ENCODE results near the gene INSRR. TPM values are rescaled to one million over a fixed set of nuclear protein-coding genes. Genes with fewer than 3 reads are reported as not detected.

INSRR gene
- total and polyA plus RNA-seq, 9 donors = 0.02 to 0.15 TPM; not detected in 7

- Histone ChIP-seq H3K27me3 (peaks cover 9% of the 10 kb centered on the region), H3K36me3 (no peaks in the 10 kb centered on the region), H3K27ac (no peak overlapping the region), H3K4me1 (ENCODE audit: insufficient read depth) (peaks cover 2% of the 10 kb centered on the region), H3K4me3 (peak overlapping the region; percentile 21), H3K9me3 (no peaks in the 10 kb centered on the region)
- intact Hi-C loops (cut with DNase I) = loop anchor here in 2 of 4 donors (5.0 to 10.0 kb wide), 3 partner anchors 65 to 517 kb away; no protein-coding TSS in a partner anchor
- DNase-seq = no peak
- no peak for TF ChIP-seq EP300 (IDR thresholded peaks at IDR 0.05)
- WGBS, 3 donors = 1 to 2% (median 1%) methylated on average over 32 to 33 of the region's 33 CpGs
Observed at GRCh38 chr1:156859523-156860112, 701 bp upstream of the INSRR start.

DNA sequence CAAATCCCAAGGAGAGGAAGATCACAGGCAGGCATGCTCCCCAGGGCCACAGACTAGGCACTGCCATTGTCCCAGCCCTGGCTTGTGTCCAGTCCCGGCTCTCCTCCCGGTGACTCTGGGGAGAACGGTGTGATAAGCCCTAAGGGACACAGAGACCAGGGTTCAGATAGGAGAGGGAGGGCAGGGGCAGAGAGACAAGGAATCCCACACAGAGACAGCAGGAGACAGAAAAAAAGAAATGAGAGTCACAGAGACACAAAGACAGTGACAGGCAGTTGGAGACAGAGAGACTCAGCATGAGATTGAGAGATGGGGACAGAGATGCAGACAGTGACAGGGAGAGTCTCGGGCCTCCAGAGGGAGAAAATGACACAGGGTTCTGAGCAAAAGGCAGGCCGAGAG is 361 bp downstream of the INSRR start:
- no peak for DNase-seq
- Histone ChIP-seq H3K36me3 (no peaks in the 10 kb centered on the region), H3K4me3 (peak overlapping the region; percentile 9), H3K27ac (no peak overlapping the region), H3K4me1 (ENCODE audit: insufficient read depth) (peaks cover 2% of the 10 kb centered on the region), H3K27me3 (peaks cover 9% of the 10 kb centered on the region), H3K9me3 (no peaks in the 10 kb centered on the region)
- no peak for TF ChIP-seq POLR2A (IDR thresholded peaks at IDR 0.05)
- TF ChIP-seq CTCF (IDR thresholded peaks at IDR 0.05) = no peak
- no peak for TF ChIP-seq EP300 (IDR thresholded peaks at IDR 0.05)
- 19 to 36% (median 23%) methylated on average over 5 of the region's 5 CpGs for WGBS, 3 donors
- intact Hi-C loops (cut with DNase I) = loop anchor here in 1 of 4 donors (10.0 kb wide), 1 partner anchor 64 kb away; no protein-coding TSS in a partner anchor

DNA sequence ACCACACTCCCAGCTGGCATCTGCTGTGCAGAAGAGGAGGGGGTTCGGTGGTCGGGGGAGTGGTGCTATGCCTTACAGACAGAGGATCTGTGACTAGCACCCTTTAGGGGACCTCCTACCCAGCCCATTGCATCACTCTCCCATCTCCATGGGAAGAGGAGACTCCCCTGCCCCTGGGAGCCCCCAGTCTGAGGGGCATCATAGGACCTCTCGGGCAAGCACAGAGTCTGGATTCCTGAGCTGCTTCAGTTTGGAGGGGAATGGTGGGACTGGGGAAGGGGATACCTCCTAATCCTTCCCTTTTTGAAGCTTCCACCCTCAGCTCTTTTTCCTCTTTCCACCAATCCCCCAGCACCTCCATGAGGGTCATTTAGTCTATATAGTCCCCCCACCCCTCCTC is 1.4 kb downstream of the INSRR start:
- Histone ChIP-seq H3K4me3 (no peak overlapping the region), H3K9me3 (no peaks in the 10 kb centered on the region), H3K4me1 (ENCODE audit: insufficient read depth) (peaks cover 7% of the 10 kb centered on the region), H3K27ac (no peak overlapping the region), H3K36me3 (no peaks in the 10 kb centered on the region), H3K27me3 (peaks cover 5% of the 10 kb centered on the region)
- intact Hi-C loops (cut with DNase I) = loop anchor here in 1 of 4 donors (10.0 kb wide), 1 partner anchor 63 kb away; no protein-coding TSS in a partner anchor
- TF ChIP-seq POLR2A (IDR thresholded peaks at IDR 0.05) (no peak), EP300 (IDR thresholded peaks at IDR 0.05) (no peak), CTCF (IDR thresholded peaks at IDR 0.05) (no peak)
- no peak for DNase-seq
- 50 to 77% (median 51%) methylated on average over 3 of the region's 3 CpGs for WGBS, 3 donors

DNA sequence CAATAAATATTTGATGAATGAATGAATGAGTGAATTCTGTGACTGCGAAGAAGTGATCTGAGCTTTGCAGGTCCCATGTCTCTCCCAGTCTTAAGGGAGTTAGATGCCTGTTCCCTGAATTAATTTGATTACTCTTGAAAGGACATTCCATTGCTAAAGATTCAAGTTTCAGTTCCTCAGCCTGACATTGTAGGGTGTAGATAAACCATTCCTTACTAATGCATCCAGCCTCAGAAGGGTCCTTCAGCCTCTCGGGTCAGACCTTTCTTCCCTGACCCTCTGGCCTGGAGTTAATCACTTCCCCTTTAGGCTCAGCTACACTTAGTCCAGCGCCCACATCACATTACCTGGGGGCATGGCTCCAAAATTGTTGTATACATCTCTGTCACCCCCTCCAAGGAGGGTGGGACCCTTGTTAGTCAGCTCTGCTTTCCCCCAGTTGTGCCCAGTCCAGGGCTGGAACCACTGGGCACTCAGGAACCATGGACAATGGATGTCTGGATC is 2.6 kb downstream of the INSRR start:
- WGBS, 3 donors = 76 to 86% (median 85%) methylated on average over 3 of the region's 3 CpGs
- intact Hi-C loops (cut with DNase I) = loop anchor here in 1 of 4 donors (10.0 kb wide), 1 partner anchor 62 kb away; no protein-coding TSS in a partner anchor
- no peak for DNase-seq
- peaks cover 3% of the 10 kb centered on the region for H3K27me3 ChIP-seq
- no peaks in the 10 kb centered on the region for H3K9me3 ChIP-seq
- H3K36me3 ChIP-seq = no peaks in the 10 kb centered on the region
- H3K27ac ChIP-seq = no peak overlapping the region
- H3K4me3 ChIP-seq = no peak overlapping the region
- peaks cover 9% of the 10 kb centered on the region for H3K4me1 ChIP-seq (ENCODE audit: insufficient read depth)
- TF ChIP-seq EP300 (IDR thresholded peaks at IDR 0.05) = no peak
- TF ChIP-seq POLR2A (IDR thresholded peaks at IDR 0.05) = no peak
- no peak for TF ChIP-seq CTCF (IDR thresholded peaks at IDR 0.05)

DNA sequence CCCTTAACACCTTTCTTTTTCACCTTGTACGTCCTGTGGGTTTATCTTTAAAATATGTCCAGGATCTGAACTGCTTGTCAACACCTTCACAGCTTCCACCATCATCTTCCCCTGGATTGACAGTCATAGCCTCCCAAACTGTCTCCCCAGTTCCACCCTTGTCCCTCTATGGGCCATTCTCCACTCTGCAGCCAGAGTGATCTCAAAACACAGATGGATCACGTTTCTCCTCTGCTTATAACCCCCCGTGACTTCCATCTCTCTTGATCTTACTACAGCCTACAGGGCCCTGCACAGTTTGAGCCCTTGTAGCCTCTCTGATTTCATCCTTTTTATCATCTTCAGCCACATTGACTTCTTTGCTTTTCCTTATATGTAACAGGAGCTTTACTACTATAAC is 4.3 kb downstream of the INSRR start:
- intact Hi-C loops (cut with DNase I) = loop anchor here in 1 of 4 donors (10.0 kb wide), 1 partner anchor 60 kb away; no protein-coding TSS in a partner anchor
- H3K27ac ChIP-seq = no peak overlapping the region
- H3K4me3 ChIP-seq = no peak overlapping the region
- no peaks in the 10 kb centered on the region for H3K36me3 ChIP-seq
- peaks cover 7% of the 10 kb centered on the region for H3K4me1 ChIP-seq (ENCODE audit: insufficient read depth)
- no peak for DNase-seq
- TF ChIP-seq EP300 (IDR thresholded peaks at IDR 0.05) (no peak), POLR2A (IDR thresholded peaks at IDR 0.05) (no peak), CTCF (IDR thresholded peaks at IDR 0.05) (no peak)
- 39 to 72% (median 53%) methylated on average over 3 of the region's 3 CpGs for WGBS, 3 donors
- no peaks in the 10 kb centered on the region for H3K27me3 ChIP-seq
- H3K9me3 ChIP-seq = no peaks in the 10 kb centered on the region

Data from ovary (tissue), 9 donors.